B cell (primary cell): ENCODE results near the gene CUBN. TPM values are rescaled to one million over a fixed set of nuclear protein-coding genes. Genes with fewer than 3 reads are reported as not detected.

Experiments
- ATAC-seq: fragments of 200-7000 bp; cut with Tn5 transposase; one replicate; pipeline ENCODE4 v1.10.0; 2021; ENCODE audit warnings: low read depth, mild to moderate bottlenecking, moderate number of reproducible peaks, moderate library complexity
- CTCF ChIA-PET: fragments of 350-600 bp; sonication (Branson Sonifier 250); formaldehyde crosslinking; loops from one replicate; lab custom pipeline; 2021; ENCODE audit warnings: antibody characterized with exemption, inconsistent platforms; lab: Charles Lee
- POLR2A ChIA-PET: fragments of 350-600 bp; sonication (Branson Sonifier 250); formaldehyde crosslinking; loops from one replicate; lab custom pipeline; 2021; ENCODE audit warnings: antibody characterized with exemption; lab: Charles Lee
- DNase-seq: peaks from one replicate; pipeline ENCODE4 v3.0.0; 2013
- H2AFZ ChIP-seq: 2 replicates; pipeline ENCODE4 v1.6.1; 2012; ENCODE audit warnings: mild to moderate bottlenecking, low read depth, low read length; ENCODE audit not compliant: insufficient read depth, poor library complexity, severe bottlenecking
- H3K27ac ChIP-seq, 2 donors: 1 replicate in 1 of 2; 2 replicates in 1 of 2; pipeline ENCODE4 v1.5.1; 2012 to 2013; ENCODE audit warnings: low read length in 2 of 2, mild to moderate bottlenecking in 2 of 2, moderate library complexity in 1 of 2
- H3K27me3 ChIP-seq, 4 experiments: fragments of 200-600 bp in 1 of 4; sonication (generic) in 1 of 4; replicated peaks in 1 of 4; 1 replicate in 2 of 4; 2 replicates in 2 of 4; pipeline versions ENCODE4 v1.6.1 to v1.7.0; 2013 to 2016; ENCODE audit warnings: low read length in 3 of 4, mild to moderate bottlenecking in 2 of 4, mixed read lengths in 1 of 4, moderate library complexity in 1 of 4; ENCODE audit not compliant: insufficient read depth in 4 of 4, control insufficient read depth in 3 of 4; ENCODE audit errors: control extremely low read depth in 1 of 4
- H3K36me3 ChIP-seq, 2 experiments: replicated peaks in 1 of 2; 1 replicate in 1 of 2; 2 replicates in 1 of 2; pipeline versions ENCODE4 v1.6.1 to v1.7.1; 2013; ENCODE audit warnings: low read length in 1 of 2; ENCODE audit not compliant: insufficient read depth in 2 of 2, control insufficient read depth in 1 of 2; ENCODE audit errors: control extremely low read depth in 1 of 2, extremely low read depth in 1 of 2
- H3K4me1 ChIP-seq, 2 donors: fragments of 200-600 bp in 1 of 2; sonication (generic) in 1 of 2; 1 replicate in 1 of 2; 2 replicates in 1 of 2; pipeline versions ENCODE4 v1.5.1 to v1.6.1; 2013 to 2017; ENCODE audit warnings: low read length in 2 of 2; ENCODE audit not compliant: control insufficient read depth in 2 of 2, insufficient read depth in 2 of 2
- H3K4me2 ChIP-seq: replicated peaks from 2 replicates; pipeline ENCODE3; 2012; ENCODE audit warnings: mild to moderate bottlenecking, low read depth, low read length; ENCODE audit not compliant: poor library complexity, severe bottlenecking
- H3K4me3 ChIP-seq, 5 experiments: fragments of 200-600 bp in 1 of 5; sonication (generic) in 1 of 5; 1 replicate in 3 of 5; 2 replicates in 2 of 5; pipeline versions ENCODE4 v1.5.1 to v1.7.0; 2011 to 2016; ENCODE audit warnings: low read length in 4 of 5, mild to moderate bottlenecking in 4 of 5, low read depth in 2 of 5, control low read depth in 1 of 5, moderate library complexity in 1 of 5; ENCODE audit not compliant: insufficient read depth in 1 of 5; ENCODE audit errors: control extremely low read depth in 1 of 5, extremely low read depth in 1 of 5
- H3K79me2 ChIP-seq: fragments of 200-600 bp; sonication (generic); one replicate; pipeline ENCODE4 v1.6.0; 2016; ENCODE audit warnings: low read length; ENCODE audit not compliant: control insufficient read depth, insufficient read depth
- H3K9ac ChIP-seq: fragments of 200-600 bp; sonication (generic); 2 replicates; pipeline ENCODE4 v1.6.1; 2017; ENCODE audit warnings: mild to moderate bottlenecking, low read length, moderate library complexity
- H3K9me3 ChIP-seq, 3 donors: one replicate each; pipeline versions ENCODE4 v1.6.1 to v1.7.1; 2013; ENCODE audit warnings: low read length in 2 of 3; ENCODE audit not compliant: control insufficient read depth in 2 of 3, insufficient read depth in 1 of 3; ENCODE audit errors: control extremely low read depth in 1 of 3
- H4K20me1 ChIP-seq: 2 replicates; pipeline ENCODE4 v1.6.0; 2012; ENCODE audit warnings: mild to moderate bottlenecking, low read length; ENCODE audit not compliant: insufficient read depth, control insufficient read depth, poor library complexity, severe bottlenecking
- H3K27ac Mint-ChIP-seq: one replicate; pipeline ENCODE4 v1.8.0; 2021; ENCODE audit warnings: mixed read lengths
- H3K27me3 Mint-ChIP-seq: one replicate; pipeline ENCODE4 v1.8.0; 2021; ENCODE audit warnings: mixed read lengths
- H3K4me1 Mint-ChIP-seq: one replicate; pipeline ENCODE4 v1.8.0; 2021; ENCODE audit warnings: mixed read lengths
- H3K4me3 Mint-ChIP-seq: one replicate; pipeline ENCODE4 v1.8.0; 2021; ENCODE audit warnings: mixed read lengths
- H3K9me3 Mint-ChIP-seq: one replicate; pipeline ENCODE4 v1.8.0; 2022; ENCODE audit warnings: mixed read lengths; ENCODE audit not compliant: insufficient read depth
- EZH2 ChIP-seq: IDR thresholded peaks from 2 replicates; pipeline ENCODE4 v1.6.1; 2012; ENCODE audit warnings: borderline replicate concordance, low read depth, mild to moderate bottlenecking, moderate library complexity, low read length; ENCODE audit not compliant: insufficient read depth, poor library complexity, severe bottlenecking
- WGBS: methylation state at CpG from one replicate; pipeline ENCODE4 v1.1.5; 2013; ENCODE audit warnings: missing lambda C conversion rate; ENCODE audit not compliant: insufficient coverage; 5-methylcytosine and 5-hydroxymethylcytosine counted together
- intact Hi-C: fragments of 100-400 bp; cut with micrococcal nuclease; formaldehyde crosslinking; loops from one replicate; pipeline ENCODE4 v1.10.0; 2022
- polyA plus RNA-seq: library from polyadenylated mRNA; depleted of rRNA; stranded (reverse); fragments of >200 nt; gene quantifications from 2 replicates; pipeline ENCODE4 v1.2.3, GENCODE V29; 2012
- total RNA-seq, 2 donors: library from RNA; stranded (reverse); fragments of 120-200 nt in 1 of 2; gene quantifications; 1 replicate in 1 of 2; 2 replicates in 1 of 2; pipeline versions ENCODE4 v1.2.3 to v1.2.4, GENCODE V29; 2013 to 2022
- TF ChIP-seq, protein P1 (sequence below): fragments of 200-600 bp; IDR thresholded peaks from one replicate; pipeline ENCODE4 v1.8.0; 2022; ENCODE audit warnings: antibody characterized with exemption, mild to moderate bottlenecking

The CUBN gene
- total and polyA plus RNA-seq, 2 donors (not counting 1 experiment from before 2014, with no cell fraction given), result 4.2 to 5.7 TPM

DNA sequence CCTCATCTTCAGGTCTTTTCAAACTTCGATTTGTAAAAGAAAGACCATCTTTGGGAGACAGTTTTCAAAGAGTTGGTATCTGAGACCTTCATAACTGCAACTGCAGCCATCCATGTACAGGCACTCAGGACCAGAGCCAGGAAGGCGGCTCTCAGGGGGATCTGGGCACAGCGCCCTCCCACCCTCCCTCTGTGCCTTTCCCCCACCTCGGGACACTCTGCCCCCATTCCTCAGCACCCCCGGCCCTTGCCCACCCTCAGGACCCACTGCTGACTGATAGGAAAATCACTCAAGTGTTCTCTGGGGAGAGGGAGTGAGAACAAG is 143.6 kb downstream of the CUBN start:
- no peak for ATAC-seq
- ChIA-PET POLR2A (no interaction called here), CTCF (no interaction called here)
- Histone ChIP-seq H3K4me3 (no peak overlapping the region), H3K27me3 (no peaks in the 10 kb centered on the region), H2AFZ (no peak overlapping the region), H3K4me2 (no peak overlapping the region), H3K9me3 (no peaks in the 10 kb centered on the region), H3K9ac (no peak overlapping the region), H3K79me2 (no peaks in the 10 kb centered on the region), H3K36me3 (no peaks in the 10 kb centered on the region), H3K27ac (no peak overlapping the region), H3K4me1 (no peaks in the 10 kb centered on the region), H4K20me1 (no peaks in the 10 kb centered on the region)
- WGBS, result 100% methylated on average over 1 of the region's 5 CpGs
- no peak for TF ChIP-seq EZH2
- TF ChIP-seq, protein P1, sequence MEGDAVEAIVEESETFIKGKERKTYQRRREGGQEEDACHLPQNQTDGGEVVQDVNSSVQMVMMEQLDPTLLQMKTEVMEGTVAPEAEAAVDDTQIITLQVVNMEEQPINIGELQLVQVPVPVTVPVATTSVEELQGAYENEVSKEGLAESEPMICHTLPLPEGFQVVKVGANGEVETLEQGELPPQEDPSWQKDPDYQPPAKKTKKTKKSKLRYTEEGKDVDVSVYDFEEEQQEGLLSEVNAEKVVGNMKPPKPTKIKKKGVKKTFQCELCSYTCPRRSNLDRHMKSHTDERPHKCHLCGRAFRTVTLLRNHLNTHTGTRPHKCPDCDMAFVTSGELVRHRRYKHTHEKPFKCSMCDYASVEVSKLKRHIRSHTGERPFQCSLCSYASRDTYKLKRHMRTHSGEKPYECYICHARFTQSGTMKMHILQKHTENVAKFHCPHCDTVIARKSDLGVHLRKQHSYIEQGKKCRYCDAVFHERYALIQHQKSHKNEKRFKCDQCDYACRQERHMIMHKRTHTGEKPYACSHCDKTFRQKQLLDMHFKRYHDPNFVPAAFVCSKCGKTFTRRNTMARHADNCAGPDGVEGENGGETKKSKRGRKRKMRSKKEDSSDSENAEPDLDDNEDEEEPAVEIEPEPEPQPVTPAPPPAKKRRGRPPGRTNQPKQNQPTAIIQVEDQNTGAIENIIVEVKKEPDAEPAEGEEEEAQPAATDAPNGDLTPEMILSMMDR, result no peak
- Mint-ChIP-seq H3K4me3 (no peak overlapping the region), H3K9me3 (no peaks in the 10 kb centered on the region), H3K4me1 (no peaks in the 10 kb centered on the region), H3K27ac (no peak overlapping the region), H3K27me3 (no peaks in the 10 kb centered on the region)
- intact Hi-C loops, result no loop called here
- no peak for DNase-seq

DNA sequence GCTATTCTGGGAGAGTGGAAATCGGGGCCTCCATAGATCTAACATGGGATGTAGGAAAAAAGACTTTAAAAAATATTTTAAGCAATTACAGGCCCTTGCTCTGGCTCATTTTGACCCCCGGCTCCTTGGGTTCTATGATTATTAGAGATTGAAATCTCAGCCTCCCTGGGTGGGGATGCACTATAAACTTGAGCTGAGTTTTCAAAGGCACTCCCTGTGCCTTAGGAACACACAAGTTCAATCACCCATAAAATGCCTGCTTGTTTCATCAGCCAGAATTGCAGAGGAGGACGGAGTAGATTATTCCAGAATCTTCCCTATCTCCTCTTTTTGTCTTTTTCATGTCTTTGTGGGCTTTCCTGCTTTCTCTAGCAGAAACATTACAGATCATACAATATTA is 145.4 kb downstream of the CUBN start:
- ChIA-PET CTCF (no interaction called here), POLR2A (no interaction called here)
- H3K27me3 Mint-ChIP-seq, result no peaks in the 10 kb centered on the region
- H3K4me2 ChIP-seq, result no peak overlapping the region
- intact Hi-C loops, result no loop called here
- no peaks in the 10 kb centered on the region for H3K9me3 ChIP-seq
- no peak overlapping the region for H3K27ac Mint-ChIP-seq
- no peak overlapping the region for H2AFZ ChIP-seq
- no peaks in the 10 kb centered on the region for H4K20me1 ChIP-seq
- WGBS, result no CpG with 5 or more reads among the region's 3 CpGs
- ATAC-seq (no peak), DNase-seq (no peak)
- no peak overlapping the region for H3K9ac ChIP-seq
- H3K27ac ChIP-seq, result no peak overlapping the region
- TF ChIP-seq EZH2, result no peak
- TF ChIP-seq, protein P1, result no peak
- no peaks in the 10 kb centered on the region for H3K27me3 ChIP-seq
- no peaks in the 10 kb centered on the region for H3K4me1 ChIP-seq
- no peak overlapping the region for H3K4me3 ChIP-seq
- no peaks in the 10 kb centered on the region for H3K79me2 ChIP-seq
- H3K4me1 Mint-ChIP-seq, result no peaks in the 10 kb centered on the region
- no peak overlapping the region for H3K4me3 Mint-ChIP-seq
- no peaks in the 10 kb centered on the region for H3K36me3 ChIP-seq
- no peaks in the 10 kb centered on the region for H3K9me3 Mint-ChIP-seq
